SW 1271 (cell line): Measurements from ENCODE around the gene BMP6.
"Not testable (repeated sequence)": the region's sequence is repeated elsewhere in the genome, so short reads cannot be mapped to it uniquely, and the experiment has no call there.

Experiments
- DNase-seq, 2 experiments: peaks; one replicate each; lab custom pipeline; 2025; lab: John Stamatoyannopoulos, UW

BMP6 gene

DNA sequence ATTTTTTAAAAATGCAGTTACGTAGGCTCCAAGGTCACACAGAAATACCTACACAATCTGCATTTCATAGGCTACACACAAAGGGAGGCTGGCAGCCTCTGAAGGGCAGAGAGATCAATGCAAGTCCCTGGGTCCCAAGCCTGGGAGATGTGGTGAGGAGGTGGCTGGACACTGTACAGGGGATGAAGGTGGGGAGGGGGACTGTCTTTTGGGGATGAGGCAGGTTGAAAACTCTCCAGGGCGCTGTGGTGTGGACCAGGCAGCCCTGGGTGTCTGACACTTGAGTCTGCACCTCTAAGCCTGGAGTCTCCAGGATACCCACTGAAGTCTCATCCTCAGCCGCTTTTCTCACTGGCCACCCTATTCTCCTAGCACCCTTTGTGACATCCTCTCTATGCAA, 160.2 kb downstream of the BMP6 start:
- DNase-seq, result no peak

GRCh38 chr6:7887278-7887991, 161.5 kb downstream of the BMP6 start:
- no peak for DNase-seq

DNA sequence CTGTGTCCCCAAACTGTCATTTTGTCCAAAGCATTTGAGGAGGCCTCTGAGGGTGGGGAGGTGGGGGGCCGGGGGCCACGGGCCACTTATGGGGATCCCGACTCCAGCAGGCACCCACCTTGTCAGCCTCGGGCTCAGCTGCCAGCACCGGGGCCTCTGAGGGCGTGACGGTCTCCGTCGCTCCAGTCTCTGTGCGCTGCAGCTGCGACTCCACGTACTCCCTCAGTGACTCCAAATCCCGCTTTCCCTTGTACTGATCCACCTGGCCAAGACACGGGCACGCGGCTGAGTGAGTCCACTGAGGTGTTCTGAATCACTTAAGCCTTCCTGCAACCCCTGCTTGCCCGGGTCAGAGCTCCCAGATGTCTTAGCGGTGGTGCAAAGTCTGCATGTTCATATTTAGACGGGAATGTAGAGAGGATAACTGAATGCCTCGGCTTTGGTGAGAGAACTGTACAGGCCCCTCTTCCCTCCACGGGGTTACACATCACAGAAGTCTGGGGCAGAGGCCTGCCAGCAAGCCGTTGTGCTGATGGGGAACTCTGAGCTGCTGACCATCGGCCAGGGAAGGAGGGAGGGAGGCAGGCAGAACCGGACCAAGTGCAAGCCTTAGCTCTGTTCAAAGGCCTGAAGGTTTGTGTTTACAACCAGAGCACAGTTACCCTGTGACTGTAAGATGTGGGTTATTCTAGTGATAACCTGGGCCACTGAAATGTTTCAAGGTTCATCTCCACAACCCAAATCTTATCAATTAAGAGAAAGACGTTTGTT, 162.9 kb downstream of the BMP6 start:
- no peak for DNase-seq

DNA sequence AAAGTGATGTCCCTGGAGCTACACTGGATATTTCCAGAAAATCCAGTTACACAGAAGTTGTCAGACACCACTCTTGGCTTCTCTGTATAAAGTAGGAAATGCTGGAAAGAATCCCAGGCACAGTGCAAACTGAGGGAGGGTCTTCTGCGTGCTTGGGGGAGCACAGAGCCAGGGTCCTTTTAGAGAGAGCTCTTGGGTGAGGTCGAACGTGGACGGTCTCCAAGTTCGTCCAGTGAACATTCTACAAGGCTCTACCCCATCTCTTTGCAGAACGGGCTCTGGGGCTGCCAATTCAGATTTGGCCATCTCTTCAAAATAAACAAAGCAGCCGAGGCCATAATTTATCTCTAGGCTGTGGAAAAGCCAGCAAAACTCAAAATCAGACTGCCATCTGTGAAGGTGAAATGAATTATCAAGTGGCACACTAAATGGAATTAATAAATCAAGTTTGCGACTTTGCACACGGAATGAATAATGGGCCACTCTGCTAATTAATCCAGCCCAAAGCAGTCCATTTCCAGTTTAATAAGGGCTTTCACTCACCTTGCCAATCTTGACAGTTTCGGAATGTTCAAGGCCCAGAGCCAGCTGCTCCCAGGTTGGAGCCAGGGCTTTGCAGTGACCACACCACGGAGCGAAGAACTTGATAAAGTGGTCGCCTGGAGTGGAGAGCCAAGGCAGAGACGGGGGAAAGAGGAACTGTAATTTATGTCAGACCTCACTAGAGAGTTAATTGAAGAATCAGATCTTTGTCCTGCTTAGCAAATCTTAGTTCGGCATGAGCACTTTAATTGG, 165.4 kb downstream of the BMP6 start:
- no peak for DNase-seq

DNA sequence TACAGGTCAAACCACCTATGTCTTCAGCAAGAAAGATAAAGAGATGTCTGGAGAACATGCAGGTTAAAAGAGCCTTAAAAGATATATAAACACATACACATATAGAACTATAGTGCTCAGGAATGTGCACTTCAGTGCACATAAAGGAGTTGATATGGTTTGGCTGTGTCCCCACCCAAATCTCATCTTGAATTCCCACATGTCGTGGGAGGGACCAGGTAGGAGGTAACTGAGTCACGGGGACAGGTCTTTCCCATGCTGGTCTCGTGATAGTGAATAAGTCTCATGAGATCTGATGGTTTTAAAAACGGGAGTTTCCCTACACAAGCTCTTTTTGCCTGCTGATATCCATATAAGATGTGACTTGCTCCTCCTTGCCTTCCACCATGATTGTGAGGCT, 166.5 kb downstream of the BMP6 start:
- not testable (repeated sequence) for DNase-seq

GRCh38 chr6:7893342-7893741, 167.4 kb downstream of the BMP6 start:
- no peak for DNase-seq

GRCh38 chr6:7894262-7895124, 168.6 kb downstream of the BMP6 start:
- DNase-seq, result no peak

DNA sequence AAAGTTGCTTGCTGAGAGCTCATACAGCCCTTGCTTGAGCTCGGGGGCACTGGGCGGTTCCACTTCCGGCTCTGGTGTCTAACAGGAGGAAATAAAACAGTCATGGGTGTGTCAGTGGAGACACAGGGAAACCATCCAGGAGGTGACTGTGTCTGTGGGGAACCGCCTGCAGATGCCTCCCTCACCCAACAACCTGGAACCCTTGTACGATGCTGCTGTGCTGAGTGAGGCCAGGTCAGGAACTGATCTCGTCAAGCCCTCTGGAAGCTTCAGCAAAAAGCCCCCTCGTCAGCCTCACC, 169.2 kb downstream of the BMP6 start:
- no peak for DNase-seq

DNA sequence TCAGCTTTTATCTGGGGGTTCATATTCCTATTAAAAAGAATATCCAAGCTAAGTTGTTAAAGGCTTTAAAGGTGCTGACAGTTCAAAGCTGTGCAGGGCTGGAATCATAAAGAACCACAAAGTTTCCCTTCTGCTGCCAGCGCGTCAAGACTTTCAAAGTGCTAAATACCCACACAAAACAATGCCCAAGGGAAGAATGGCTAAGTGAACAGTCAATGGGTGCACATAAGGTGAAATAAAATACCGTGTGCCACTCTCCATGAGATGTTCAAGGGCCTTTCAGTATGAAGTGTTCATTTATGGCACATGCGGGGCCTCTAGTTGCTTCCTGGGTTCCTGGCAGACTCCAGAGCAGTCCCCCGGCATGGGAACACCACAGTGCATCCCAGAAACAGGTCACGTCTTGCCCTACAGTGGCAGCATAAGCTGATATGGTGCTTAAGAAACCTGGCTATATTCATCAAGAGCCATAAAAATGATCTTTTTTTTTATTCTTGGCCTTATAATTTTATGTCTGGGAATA, 170.6 kb downstream of the BMP6 start:
- DNase-seq, result no peak

DNA sequence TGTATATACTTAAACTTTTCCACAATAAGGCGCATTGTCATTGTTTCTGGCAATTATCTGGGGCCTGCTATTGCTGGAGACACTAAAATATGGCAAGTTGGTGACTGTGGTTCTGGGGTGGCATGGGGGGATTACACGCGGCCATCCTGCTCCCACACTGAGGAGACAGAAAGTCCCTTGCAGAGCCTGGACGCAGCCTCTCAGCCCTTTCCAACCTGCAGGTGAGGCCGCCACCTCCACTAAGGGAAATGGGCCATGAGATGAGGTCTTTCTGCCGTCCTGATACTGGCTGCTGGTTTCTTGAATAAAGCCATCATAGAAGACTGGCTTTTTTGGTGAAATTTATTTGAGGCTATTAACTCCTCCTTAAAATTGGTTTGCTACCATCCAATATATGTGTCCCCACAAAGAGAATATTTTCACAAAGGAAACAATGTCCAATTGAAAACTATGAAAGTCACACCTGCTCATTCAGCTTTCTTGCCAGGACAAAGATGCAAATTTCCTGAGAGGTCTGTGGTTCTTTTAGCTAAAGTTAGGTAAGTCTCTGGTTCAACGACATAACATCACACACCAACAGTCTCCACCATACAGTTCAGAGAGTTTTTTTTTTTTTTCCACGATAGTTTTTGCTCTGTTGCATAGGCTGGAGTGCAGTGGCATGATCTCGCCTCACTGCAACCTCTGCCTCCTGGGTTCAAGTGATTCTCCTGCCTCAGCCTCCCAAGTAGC, 171.7 kb downstream of the BMP6 start:
- no peak for DNase-seq

DNA sequence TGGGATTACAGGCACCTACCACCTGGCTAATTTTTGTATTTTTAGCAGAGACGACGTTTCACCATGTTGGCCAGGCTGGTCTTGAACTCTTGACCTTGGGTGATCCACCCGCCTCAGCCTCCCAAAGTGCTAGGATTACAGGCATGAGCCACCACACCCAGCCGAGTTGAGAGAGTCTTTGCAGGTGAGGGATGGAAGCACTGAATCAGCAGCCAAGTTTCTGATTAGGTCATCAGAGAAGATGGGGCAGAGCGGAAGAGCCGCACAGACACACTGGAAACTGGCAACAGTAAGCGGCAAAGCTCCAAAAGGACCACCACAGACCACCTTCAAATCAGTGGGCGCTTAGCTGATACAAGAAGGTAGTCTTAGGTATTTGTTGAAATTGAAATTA, 172.3 kb downstream of the BMP6 start:
- DNase-seq, result not testable (repeated sequence)

DNA sequence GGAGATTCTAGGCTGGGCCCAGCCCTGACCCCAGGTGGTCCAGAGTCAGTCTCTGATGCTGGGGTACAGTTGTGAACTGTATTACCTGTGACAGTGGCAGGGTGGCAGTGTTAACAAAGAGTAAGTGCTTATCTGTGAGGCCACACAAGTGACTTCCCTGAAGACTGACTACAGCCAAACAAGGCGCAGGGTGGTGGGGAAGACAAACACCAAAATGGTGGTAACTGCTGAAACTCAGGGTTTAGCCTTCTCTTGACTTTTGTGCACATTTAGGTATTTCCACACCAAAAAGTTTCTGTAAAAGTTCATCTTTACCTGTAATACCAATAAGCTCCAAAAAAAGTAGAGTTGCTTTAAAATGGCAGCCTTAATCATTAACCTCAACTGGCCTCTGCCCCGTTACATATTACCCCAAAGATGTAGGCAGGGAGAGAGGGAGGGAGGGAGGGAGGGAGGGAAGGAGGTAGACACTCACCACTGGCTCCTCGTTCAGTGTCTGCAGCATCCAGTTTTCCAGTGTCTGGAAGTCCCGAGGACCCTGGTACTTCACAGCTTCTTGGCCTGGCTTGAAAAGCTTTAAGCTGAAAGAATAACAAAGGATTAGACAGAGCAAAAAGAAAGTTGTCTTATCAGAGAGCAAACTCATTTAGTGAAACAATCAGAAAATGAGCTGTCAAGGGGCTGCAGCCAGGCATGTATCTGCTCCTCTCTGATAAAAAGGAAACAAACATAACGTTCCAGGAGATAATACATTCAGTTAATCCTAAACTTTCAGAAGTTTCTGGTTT, 173.4 kb downstream of the BMP6 start:
- DNase-seq, result peak in 1 of 2 experiments; percentile 11

- DNase-seq, result no peak
Observed at GRCh38 chr6:7899889-7900213, 174.0 kb downstream of the BMP6 start.

GRCh38 chr6:7900621-7901020, 174.7 kb downstream of the BMP6 start:
- DNase-seq, result no peak

DNA sequence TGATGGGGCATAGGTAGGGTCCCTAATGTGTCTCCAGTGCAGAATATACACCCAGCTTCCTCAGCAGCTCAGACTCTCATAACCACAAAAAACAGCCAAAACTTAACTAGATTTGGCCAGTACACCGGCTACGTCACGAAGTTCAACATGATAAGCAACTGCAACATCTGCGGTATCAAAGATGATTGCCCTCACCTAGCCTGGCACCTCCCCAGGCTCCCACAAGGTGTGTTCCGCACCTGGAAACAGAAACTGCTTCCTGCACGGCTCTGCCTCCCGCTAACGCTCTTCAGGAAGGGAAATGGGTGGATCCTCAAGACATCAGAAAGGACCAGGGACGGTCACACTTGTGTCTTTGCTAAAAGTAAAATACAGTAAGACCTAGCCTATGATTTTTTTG, 175.2 kb downstream of the BMP6 start:
- DNase-seq, result no peak

DNA sequence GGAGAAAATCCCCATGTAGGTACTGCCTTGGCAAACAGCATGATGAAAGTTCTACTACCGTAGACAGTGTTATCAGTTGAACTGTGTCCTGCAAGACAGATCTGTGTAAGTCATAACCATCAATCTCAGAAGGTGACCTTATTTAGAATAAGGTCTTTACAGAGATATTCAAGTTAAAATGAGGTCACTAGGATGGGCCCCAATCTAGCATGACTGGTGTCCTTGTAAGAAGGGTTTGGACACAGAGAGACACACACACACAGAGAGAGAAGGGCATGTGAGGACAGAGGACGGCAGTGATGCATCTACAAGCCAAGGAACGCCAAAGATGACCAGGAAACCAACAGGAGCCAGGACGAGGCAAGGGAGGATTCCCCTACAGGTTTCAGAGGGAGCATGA, 175.9 kb downstream of the BMP6 start:
- DNase-seq, result no peak

- no peak for DNase-seq
Observed at GRCh38 chr6:7902221-7902620, 176.3 kb downstream of the BMP6 start.

- no peak for DNase-seq
Observed at GRCh38 chr6:7902867-7903266, 177.0 kb downstream of the BMP6 start.

DNA sequence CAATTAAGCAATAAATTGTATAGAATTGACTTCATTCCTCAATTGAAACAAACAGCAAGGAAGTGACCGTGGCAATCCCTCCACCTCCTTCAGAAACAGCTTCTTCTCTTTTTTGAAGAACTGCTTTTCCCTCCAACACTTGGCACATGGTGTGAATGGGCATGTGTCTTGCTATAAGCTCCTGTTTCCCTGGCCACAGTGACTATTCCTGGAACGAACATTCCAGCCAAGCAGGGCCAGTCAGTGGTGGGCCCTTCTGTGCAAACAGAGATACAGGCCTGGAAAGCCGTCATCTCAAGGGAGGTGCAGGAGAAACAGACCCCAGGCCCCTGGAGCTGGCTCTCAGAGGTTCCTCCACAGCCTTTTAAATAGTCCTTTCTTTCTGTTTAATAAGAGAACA, 177.8 kb downstream of the BMP6 start:
- no peak for DNase-seq

DNA sequence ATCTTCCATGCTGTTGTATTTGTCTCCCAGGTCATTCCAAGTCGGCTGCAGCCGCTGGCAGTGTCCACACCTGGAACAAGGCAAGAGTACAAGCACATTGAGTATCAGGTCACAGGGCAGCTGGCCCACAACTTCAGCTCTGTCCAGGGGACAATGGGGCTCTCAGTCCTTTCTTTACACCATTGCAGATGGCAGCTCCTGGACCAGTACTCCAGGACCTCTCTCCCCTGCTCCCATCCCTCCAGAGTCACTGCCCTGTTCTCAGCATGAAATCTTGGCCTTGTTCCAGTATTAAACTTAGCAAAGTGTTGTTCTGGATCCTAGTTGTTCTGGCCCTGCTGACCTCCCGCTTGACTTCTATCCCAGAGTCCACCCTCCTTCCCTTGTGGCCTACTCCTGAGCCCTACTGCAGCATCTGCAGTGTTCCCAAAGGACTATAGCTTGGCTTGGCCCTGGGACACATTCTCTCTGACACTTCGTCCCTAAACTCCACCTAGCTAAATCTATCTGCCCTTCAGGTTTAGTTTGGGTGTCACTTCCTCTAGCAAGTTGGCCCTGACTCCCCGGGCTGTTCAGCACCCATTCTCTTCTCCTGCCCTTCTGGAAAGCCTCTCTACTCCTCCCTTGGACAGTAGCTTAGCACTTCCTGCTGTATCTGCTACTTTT, 178.9 kb downstream of the BMP6 start:
- DNase-seq, result no peak
